Astrocyte of the cerebellum (primary cell): Measurements from ENCODE around the gene CAGE1.
"Not testable (repeated sequence)": the region's sequence is repeated elsewhere in the genome, so short reads cannot be mapped to it uniquely, and the experiment has no call there.

ENCODE experiments used
- DNase-seq: peaks from one replicate; pipeline ENCODE4 v3.0.0-alpha.2; 2011; ENCODE audit warnings: low read depth
- H3K4me3 ChIP-seq: 2 replicates; pipeline ENCODE4 v1.5.1; 2011; ENCODE audit warnings: mild to moderate bottlenecking, low read depth, low read length, moderate library complexity
- CTCF ChIP-seq: IDR thresholded peaks from 2 replicates; pipeline ENCODE4 v1.5.1; 2012; ENCODE audit warnings: low read length, low read depth, moderate library complexity, mild to moderate bottlenecking; ENCODE audit errors: missing control alignments
- in situ Hi-C: cut with HindIII; loops from 2 replicates; pipeline ENCODE4 v1.10.0; 2017; ENCODE audit warnings: low sequenced_read_pairs

Gene CAGE1

GRCh38 chr6:7332090-7332745, 57.3 kb downstream of the CAGE1 start:
- in situ Hi-C loops = no loop called here
- TF ChIP-seq CTCF = no peak
- no peak overlapping the region for H3K4me3 ChIP-seq
- DNase-seq = no peak

- in situ Hi-C loops = no loop called here
- no peak for DNase-seq
- no peak for TF ChIP-seq CTCF
- no peak overlapping the region for H3K4me3 ChIP-seq
Observed at GRCh38 chr6:7331452-7331851, 58.1 kb downstream of the CAGE1 start.

GRCh38 chr6:7328243-7328642, 61.3 kb downstream of the CAGE1 start:
- DNase-seq = no peak
- no peak for TF ChIP-seq CTCF
- H3K4me3 ChIP-seq = no peak overlapping the region
- in situ Hi-C loops = no loop called here

GRCh38 chr6:7325750-7326149, 63.8 kb downstream of the CAGE1 start:
- no peak overlapping the region for H3K4me3 ChIP-seq
- no peak for TF ChIP-seq CTCF
- DNase-seq = no peak
- in situ Hi-C loops = no loop called here

- no peak for TF ChIP-seq CTCF
- H3K4me3 ChIP-seq = no peak overlapping the region
- in situ Hi-C loops = no loop called here
- no peak for DNase-seq
Observed at GRCh38 chr6:7324520-7324919, 65.0 kb downstream of the CAGE1 start.

GRCh38 chr6:7323074-7323473, 66.5 kb downstream of the CAGE1 start:
- no peak for DNase-seq
- H3K4me3 ChIP-seq = no peak overlapping the region
- TF ChIP-seq CTCF = no peak
- in situ Hi-C loops = no loop called here

GRCh38 chr6:7321866-7322265, 67.7 kb downstream of the CAGE1 start:
- DNase-seq, in situ Hi-C loops, H3K4me3 ChIP-seq: not testable (repeated sequence)

- in situ Hi-C loops, DNase-seq, H3K4me3 ChIP-seq: not testable (repeated sequence)
Observed at GRCh38 chr6:7319406-7319805, 70.1 kb downstream of the CAGE1 start.
